ENCODE results near the gene PDZD4.

DNA sequence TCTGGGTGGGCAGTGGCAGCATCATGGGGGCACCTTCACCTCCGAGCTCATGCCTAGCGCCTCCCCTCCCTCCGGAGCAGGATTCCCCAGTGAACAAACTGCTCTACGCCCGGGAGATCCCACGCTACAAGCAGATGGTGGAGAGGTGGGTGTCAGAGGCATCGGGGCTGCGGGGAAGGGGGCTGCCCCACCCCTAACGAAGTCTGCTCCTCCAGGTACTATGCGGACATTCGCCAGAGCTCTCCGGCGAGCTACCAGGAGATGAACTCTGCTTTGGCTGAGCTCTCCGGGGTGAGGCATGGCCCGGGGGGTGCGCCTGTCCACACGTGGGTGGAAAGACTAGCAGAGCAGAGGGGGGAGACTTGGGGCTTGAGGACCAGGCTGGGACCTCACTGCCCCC lies 52.2 kb downstream of the PDZD4 start:
- no peak for TF ChIP-seq EZH2 (IDR thresholded peaks at IDR 0.05; ENCODE audit: insufficient read depth, poor library complexity, severe bottlenecking)
- TF ChIP-seq EZH2phosphoT487 (IDR thresholded peaks at IDR 0.05; ENCODE audit: insufficient read depth, low read depth) = no peak

All from GM23248 (cell line).